GM21619 (cell line): Measurements from ENCODE around the gene PAX7.
"Not testable (repeated sequence)": the region's sequence is repeated elsewhere in the genome, so short reads cannot be mapped to it uniquely, and the experiment has no call there.

Source experiments
- ATAC-seq: cut with Tn5 transposase; IDR thresholded peaks from one replicate; pipeline ENCODE4 v1.9.1; 2021; ENCODE audit not compliant: unreplicated experiment

Gene PAX7

GRCh38 chr1:18724801-18725200, 94.2 kb downstream of the PAX7 start:
- no peak for ATAC-seq

DNA sequence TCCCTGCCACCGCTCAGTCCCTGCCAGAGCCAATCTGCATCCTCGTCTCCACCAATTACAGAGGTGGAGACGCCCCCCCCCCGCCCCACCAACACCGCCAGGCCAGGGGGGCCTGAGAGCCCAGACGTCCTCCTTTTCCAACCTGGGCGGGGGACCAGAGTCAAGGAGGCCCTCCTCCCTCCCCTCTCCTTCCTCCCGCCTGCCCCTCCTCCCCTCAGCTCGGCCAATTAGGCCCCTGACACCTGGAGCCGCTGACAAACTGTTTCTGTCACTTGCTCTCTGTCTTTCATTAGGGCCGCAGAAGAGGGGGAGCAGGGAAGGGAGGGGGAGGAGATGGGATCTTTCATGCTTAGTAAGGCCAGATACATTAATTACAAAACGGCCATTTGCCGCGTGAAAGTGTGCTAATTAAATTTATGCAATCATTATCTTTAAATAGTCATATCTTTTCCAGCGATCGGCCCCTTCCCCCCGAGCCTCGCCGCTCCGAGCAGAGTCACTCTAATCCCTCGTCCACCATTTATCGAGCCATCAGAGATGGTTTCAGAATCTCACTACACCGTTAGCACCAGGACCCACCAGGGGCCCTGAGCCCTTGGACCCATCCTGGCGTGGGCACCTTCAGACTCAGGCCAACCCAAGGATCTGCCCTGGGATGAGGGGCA, 94.7 kb downstream of the PAX7 start:
- no peak for ATAC-seq

DNA sequence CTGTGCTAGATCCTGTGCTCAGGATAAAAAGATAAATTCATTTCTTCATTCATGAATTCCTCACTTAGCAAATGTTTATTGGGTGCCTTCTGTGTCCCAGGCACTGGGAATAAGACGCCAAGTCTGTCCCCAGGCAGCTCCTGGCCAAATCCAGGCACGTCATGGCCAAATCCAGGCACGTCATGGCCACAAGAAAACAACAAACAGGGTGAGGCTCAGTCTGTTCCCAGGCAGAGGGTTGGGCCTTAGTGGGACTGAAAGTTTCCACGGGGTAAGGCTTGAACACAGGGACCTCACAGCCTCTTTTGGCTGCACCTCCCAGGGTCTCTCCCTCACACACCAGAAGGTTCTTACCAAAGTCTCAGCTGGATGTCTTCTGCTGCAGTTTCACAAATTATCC, 95.7 kb downstream of the PAX7 start:
- ATAC-seq = no peak

DNA sequence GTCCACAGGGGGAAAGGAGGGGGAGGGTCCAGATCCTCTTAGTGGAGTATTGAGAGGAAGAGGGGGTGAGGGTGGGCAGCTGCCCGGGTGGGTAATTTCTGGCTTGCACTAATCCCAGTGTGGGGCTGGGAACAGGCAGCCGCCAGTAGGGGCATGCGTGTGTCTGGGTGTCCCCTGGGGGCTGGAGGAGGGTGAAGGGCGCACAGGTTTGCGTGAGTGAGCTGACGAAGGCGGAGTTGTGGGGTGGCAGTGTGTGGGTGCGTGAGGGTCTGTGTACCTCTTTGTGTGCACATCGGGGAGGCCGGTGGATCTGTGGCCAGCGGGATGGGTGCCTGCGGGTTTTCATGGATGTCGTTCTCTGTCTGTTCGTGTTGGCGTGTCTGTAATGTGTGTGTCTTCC, 97.3 kb downstream of the PAX7 start:
- no peak for ATAC-seq

DNA sequence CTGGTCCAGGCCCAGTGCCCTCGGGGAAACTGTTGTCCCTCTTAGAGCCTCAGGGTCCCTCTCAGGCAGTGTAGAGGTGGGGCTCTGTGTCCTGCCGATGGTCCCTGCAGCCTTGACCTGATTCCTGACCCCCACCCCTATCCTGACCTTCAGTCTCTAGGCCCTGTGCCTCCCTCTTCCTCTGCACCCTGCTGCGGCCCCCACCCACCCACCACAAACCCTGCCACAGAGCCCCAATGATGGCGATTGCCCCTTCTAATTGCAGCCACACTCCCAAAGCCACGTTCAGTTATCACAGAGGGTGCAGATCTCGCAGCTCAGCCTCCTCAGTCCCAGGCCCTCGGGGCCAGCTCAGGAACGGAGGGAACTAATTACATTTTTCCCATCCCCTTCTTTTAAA, 99.7 kb downstream of the PAX7 start:
- ATAC-seq = no peak

DNA sequence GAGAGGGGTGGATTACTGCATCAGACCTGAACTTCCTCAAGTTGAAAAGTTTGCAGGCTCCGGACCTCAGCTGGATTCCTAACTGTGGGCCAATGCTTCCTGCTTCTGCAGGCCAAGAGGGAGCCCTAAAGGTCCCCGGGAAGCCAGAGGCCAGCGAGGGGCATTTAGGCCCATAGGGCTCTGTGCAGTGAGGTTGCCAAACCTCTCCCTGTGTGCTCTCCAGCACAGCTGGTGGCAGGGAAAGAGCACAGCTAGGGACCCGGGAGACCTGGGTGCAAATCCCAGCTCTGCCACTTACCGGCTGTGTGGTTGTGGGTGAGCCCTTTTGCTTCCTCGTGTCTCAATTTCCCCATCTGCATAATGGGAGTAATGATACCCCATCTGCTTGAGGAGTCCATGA, 100.5 kb downstream of the PAX7 start:
- ATAC-seq = no peak

DNA sequence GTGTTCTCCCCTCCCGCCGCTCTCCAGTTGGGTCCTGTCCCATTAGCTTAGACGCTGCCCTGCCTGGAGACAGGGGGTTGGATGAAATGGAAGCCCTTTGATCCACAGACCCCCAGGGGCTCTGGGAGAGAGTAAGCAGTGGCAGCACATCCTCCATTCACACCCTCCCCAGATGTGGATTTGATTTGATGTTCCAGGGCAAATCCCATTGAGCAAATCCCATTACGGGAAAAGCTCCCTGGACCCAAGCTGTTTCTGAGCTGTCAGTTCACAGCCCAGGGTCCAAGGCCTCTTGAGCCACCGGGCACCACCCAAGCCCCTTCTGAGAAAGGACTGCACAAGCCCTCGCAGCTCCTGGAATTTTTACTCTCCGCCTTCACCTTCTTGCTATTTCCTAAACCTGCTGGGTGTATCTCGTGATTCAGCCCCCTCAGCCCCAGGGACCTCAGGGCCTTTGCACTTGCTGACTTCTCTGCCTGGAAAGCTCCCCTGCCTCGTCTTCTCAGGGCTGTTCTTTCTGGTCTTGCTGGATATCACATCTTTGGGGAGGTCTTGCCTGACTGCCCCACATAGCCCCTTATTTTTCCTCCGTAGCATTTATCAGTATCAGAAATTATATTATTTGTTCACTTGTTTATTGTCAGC, 101.1 kb downstream of the PAX7 start:
- ATAC-seq = no peak

GRCh38 chr1:18732686-18733085, 102.0 kb downstream of the PAX7 start:
- ATAC-seq = no peak

GRCh38 chr1:18734001-18734400, 103.4 kb downstream of the PAX7 start:
- ATAC-seq = no peak

GRCh38 chr1:18734461-18735223, 104.0 kb downstream of the PAX7 start:
- no peak for ATAC-seq

- no peak for ATAC-seq
These were observed 104.8 kb downstream of the PAX7 start for GRCh38 chr1:18735224-18735997.

DNA sequence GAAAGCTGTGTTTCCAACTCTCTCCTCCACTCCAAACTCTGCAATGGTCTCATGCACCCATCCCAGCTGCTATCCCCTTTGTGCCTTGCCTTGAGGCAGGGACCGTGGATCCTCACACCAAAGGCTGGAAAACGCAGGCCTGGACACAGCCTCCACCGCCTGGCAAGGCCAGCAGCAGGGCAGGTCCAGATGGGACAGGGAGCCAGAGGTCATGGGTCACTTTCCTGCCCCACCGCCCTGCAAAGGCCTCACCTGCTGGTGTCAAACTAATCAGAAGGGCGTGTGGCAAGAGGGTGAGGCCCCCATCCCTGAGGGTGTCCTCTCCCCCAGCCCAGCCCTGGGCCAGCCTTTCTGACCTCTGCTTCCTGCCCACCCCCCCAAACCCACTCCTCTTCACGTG, 106.3 kb downstream of the PAX7 start:
- no peak for ATAC-seq

- no peak for ATAC-seq
These were observed 107.5 kb downstream of the PAX7 start for GRCh38 chr1:18738126-18738525.

DNA sequence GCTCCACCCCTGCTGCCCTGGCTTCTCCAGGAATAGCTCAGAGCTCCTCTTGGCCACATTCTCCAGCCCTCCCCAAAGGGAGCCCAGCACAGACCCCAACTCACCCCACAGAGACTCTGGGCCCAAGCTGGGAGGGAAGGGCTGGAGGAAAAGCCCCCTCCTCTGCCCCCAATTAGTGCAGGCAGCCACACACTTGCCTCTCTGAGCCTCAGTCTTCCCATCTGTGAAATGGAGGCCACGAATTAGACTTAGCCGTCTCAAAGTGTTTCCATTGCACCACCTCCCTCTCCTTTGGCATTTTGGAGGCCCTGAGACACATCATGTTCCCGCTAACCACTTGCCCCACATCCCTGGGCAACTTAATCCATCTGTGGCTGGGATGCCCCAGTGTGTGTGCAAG, 108.0 kb downstream of the PAX7 start:
- ATAC-seq = no peak

DNA sequence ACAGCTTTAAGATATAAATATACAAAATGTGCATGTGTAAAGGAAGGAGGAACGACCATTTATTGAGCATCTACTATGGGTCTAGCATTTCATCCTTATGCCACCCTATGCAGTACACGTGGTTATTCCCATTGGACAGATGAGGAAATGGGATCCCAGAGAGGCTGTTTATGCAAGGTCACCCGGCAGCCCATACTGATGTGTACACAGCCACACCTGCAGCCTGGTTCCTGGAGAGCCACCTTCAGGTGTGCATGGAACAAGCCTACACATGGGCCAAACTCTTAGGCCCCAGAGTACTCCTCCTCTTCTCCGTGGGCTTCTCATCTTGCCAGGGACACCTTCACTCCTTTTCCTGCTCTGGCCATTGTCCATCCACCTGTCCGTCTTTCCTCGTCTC, 108.8 kb downstream of the PAX7 start:
- no peak for ATAC-seq

- ATAC-seq = no peak
These were observed 109.3 kb downstream of the PAX7 start for GRCh38 chr1:18739897-18740296.

DNA sequence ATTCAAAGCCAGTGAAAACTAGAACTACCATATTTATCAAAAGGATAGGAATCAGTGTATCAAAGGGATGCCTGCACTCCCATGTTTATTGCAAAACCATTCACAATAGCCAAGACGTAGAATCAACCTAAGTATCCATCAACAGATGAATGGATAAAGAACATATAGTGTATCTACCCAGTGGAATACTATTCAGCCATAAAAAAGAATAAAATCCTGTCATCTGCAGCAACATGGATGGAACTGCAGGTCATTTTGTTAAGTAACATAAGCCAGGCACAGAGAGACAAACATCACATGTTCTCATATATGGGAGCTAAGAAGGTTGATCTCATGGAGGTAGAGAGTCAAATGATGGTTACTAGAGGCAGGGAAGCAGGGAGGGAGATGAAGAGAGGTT, 110.0 kb downstream of the PAX7 start:
- no peak for ATAC-seq

DNA sequence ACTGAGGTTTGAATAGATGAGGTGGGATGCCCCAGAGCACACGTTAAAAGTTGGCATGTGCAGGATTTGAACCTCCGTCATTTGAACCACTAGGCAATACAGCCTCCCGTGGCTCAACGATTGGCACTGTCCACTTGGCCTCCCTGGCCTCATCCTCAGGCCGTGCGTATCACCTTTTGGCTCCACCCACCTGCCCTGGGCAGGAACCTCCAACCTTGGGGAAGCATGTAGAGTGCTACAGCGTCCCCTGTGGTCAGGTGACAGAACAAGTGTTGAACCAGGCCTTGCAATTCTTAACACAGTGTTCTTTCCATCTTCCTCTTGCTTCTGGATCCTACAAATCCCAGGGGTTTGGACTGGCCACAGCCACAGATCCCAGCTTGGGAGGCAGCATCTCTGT, 112.6 kb downstream of the PAX7 start:
- ATAC-seq = no peak

DNA sequence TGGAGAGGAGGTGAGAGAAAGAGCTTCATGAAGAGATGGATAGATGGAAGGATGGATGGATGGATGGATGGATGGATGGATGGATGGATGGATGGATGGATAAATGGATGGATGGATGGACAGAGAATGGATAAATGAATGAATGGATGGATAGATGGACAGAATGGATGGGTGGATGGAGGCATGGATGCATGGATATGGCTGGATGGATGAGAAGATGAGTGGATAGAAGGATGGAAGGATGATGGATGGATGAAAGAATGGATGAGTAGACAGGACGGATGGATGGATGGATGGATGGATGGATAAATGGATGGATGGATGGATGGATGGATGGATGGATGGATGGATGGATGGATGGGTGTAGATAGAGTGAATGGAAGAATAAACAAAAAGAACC, 113.7 kb downstream of the PAX7 start:
- not testable (repeated sequence) for ATAC-seq

GRCh38 chr1:18746981-18747380, 116.3 kb downstream of the PAX7 start:
- no peak for ATAC-seq

- no peak for ATAC-seq
These were observed 117.0 kb downstream of the PAX7 start for GRCh38 chr1:18747671-18748070.

DNA sequence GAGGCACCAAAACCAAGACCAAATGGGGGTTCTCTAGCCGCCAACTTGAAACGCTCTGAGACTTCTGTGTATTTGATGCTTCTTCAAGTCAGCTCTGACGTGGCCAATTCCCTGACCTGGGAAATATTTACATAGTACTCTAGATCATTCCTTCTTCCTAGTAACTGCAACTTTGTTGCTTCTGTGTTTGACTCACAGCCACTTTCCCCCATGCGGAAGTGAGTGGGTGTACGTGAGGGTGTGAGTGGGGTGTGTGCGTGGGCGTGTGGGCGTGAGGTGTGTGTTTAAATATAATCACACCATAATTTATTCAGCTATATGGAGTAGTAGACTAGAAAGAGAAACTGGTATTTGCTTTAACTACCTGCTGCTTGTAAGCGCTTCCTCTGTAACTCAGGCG, 117.8 kb downstream of the PAX7 start:
- ATAC-seq = no peak
